Esophagus (tissue), 2 donors: ENCODE data around the gene FXYD6. TPM values are rescaled to one million over a fixed set of nuclear protein-coding genes. Genes with fewer than 3 reads are reported as not detected.

Experiments
- H3K27ac ChIP-seq, 2 donors: one replicate each; pipeline ENCODE4 v1.5.1; 2013; ENCODE audit warnings: low read depth in 2 of 2, mild to moderate bottlenecking in 2 of 2, inconsistent platforms in 1 of 2, low read length in 1 of 2, moderate library complexity in 1 of 2
- H3K27me3 ChIP-seq, 2 donors: one replicate each; pipeline ENCODE4 v1.6.1; 2013; ENCODE audit warnings: low read length in 2 of 2, control low read depth in 1 of 2, mild to moderate bottlenecking in 1 of 2; ENCODE audit not compliant: insufficient read depth in 2 of 2, control insufficient read depth in 1 of 2
- H3K36me3 ChIP-seq, 2 donors: one replicate each; pipeline ENCODE4 v1.6.1; 2013; ENCODE audit warnings: low read length in 1 of 2; ENCODE audit not compliant: control insufficient read depth in 2 of 2, insufficient read depth in 2 of 2
- H3K4me1 ChIP-seq, 2 donors: one replicate each; pipeline ENCODE4 v1.6.1; 2013; ENCODE audit warnings: low read length in 1 of 2; ENCODE audit not compliant: control insufficient read depth in 2 of 2, insufficient read depth in 2 of 2
- H3K4me3 ChIP-seq, 2 donors: one replicate each; pipeline ENCODE4 v1.5.1; 2013; ENCODE audit warnings: low read length in 2 of 2, mild to moderate bottlenecking in 2 of 2, low read depth in 1 of 2, moderate library complexity in 1 of 2
- H3K9me3 ChIP-seq, 2 donors: one replicate each; pipeline ENCODE4 v1.6.1; 2013; ENCODE audit warnings: mild to moderate bottlenecking in 2 of 2, low read depth in 1 of 2, low read length in 1 of 2, moderate library complexity in 1 of 2; ENCODE audit not compliant: control insufficient read depth in 2 of 2, insufficient read depth in 1 of 2
- WGBS, 2 donors: extraction: QIAGEN DNeasy Blood & Tissue Kit; methylation state at CpG; one replicate each; pipeline ENCODE4 v1.1.7; 2013; 5-methylcytosine and 5-hydroxymethylcytosine counted together
- polyA plus RNA-seq, 2 donors: library from polyadenylated mRNA; stranded (reverse); fragments of 200-250 nt; gene quantifications; one replicate each; pipeline ENCODE4 v1.2.3, GENCODE V29; 2013
- donor health status: healthy with polysubstance abuse.
- donor health status: Bipolar disorder and iron deficiency.

FXYD6 gene
- polyA plus RNA-seq, 2 donors: 3.4 to 7.0 TPM

GRCh38 chr11:117827521-117828511 is 48.6 kb downstream of the FXYD6 start:
- Histone ChIP-seq H3K27me3 (no peaks in the 10 kb centered on the region), H3K36me3 (no peaks in the 10 kb centered on the region), H3K4me3 (no peak overlapping the region), H3K27ac (peak overlapping the region; percentile 37 to 65), H3K9me3 (no peaks in the 10 kb centered on the region), H3K4me1 (peaks cover 3 to 8% of the 10 kb centered on the region in 2 donors)
- WGBS, 2 donors: 55 to 57% methylated on average over 14 to 15 of the region's 15 CpGs

DNA sequence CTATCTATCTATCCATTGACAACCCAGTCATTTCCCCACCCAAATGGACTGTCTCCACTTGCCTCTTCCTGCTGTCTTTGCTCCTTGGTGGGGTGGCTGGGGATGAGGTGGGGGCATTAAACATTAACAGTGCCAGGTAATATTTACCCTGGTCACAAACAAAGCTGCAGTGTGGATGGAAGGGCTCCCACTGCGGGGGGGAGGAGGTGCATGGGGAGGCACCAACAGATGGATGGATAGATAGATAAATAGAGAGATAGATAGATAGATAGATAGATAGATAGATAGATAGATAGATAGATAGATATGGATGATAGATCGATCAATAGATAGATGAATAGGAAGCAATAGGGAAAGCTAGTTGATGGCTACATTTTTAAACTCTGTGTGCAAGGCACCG is 49.6 kb downstream of the FXYD6 start:
- Histone ChIP-seq H3K4me3 (no peak overlapping the region), H3K27me3 (no peaks in the 10 kb centered on the region), H3K36me3 (no peaks in the 10 kb centered on the region), H3K4me1 (peaks cover 3 to 8% of the 10 kb centered on the region in 2 donors), H3K27ac (no peak overlapping the region), H3K9me3 (no peaks in the 10 kb centered on the region)
- WGBS, 2 donors: 73 to 83% methylated on average over 3 of the region's 3 CpGs

DNA sequence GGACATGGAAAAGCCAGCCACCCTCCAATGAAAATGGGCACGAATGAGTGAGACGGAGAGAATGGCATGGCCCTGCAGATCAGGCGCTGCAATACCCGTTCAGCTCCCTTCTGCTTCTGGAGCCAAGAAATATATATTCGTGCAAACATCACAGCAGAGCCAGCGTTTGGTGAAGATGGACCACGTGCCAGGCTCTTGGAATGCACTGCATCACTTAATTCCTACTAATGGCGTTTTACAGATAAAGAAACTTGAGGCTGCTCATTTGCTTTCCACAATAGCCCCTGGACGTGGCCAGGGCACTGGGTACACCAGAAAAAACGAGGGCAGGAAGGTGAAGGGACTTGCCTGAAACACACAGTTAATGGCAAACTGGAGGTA is 50.3 kb downstream of the FXYD6 start:
- Histone ChIP-seq H3K4me3 (no peak overlapping the region), H3K4me1 (peaks cover 3 to 8% of the 10 kb centered on the region in 2 donors), H3K27me3 (no peaks in the 10 kb centered on the region), H3K9me3 (no peaks in the 10 kb centered on the region), H3K36me3 (no peaks in the 10 kb centered on the region), H3K27ac (no peak overlapping the region)
- 53% methylated on average over 10 of the region's 10 CpGs for WGBS, 2 donors

- Histone ChIP-seq H3K27me3 (no peaks in the 10 kb centered on the region), H3K4me3 (no peak overlapping the region), H3K4me1 (peaks cover 3 to 8% of the 10 kb centered on the region in 2 donors), H3K9me3 (no peaks in the 10 kb centered on the region), H3K36me3 (no peaks in the 10 kb centered on the region), H3K27ac (no peak overlapping the region)
- WGBS, 2 donors: 88 to 94% methylated on average over 8 of the region's 8 CpGs
These were observed 50.8 kb downstream of the FXYD6 start for GRCh38 chr11:117825538-117826189.

DNA sequence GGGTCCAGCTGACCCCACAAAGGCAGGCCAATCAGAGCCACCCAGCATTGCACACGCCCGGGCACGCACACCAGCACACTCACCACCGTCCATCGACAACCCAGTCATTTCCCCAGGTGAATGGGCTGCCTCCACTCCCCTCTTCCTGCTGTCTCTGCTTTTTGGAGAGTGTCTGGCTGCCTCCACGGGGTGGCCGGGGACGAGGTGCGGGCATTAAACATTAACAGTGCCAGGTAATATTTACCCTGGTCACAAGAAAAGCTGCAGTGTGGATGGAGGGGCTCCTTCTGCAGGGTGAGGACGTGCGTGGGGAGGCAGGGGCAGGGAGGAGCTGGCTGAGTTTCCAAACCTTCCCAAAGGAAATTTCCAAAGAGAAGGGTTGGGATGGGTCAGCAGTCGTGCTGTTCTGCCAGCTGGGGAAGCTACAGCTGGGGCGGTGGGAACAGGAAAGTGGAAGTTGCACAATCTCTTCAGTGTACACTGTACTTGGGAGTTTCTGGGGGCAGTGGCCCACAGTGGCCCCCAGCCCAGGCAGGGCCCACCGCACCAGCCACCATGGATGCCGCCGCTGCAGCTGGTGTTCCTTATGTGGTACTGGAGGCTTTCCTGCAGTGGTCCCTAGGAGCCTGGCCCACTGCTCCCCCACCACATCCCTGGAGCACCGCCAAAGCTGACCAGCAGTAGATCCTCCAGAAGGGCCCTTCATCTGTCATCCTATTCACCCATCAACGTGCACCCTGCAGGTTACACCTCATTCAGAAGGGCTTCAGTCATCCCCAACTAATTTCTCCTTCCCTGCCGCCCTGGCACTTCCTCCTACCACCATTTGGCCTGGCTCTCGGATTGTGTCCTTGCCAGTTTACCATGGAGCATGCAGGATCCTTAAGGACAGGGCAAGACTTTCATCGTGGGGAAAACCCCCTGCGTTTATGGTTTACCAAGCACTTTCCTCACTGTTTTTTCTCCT is 51.6 kb downstream of the FXYD6 start, which contains the start of gene FXYD2:
Gene FXYD2, minus strand, starts transcription at position 174 of the 967 bp plus-strand sequence. Its CDS starts 66 bp downstream, at position 108.
- Histone ChIP-seq H3K27ac (peak within 1 kb of the TSS; percentile 56 to 63), H3K4me3 (no peak within 1 kb of the TSS), H3K27me3 (no peaks in the 10 kb centered on the region), H3K4me1 (peaks cover 3 to 6% of the 10 kb centered on the region in 2 donors), H3K9me3 (no peaks in the 10 kb centered on the region), H3K36me3 (no peaks in the 10 kb centered on the region)
- 54% methylated on average over 20 to 22 of the region's 22 CpGs for WGBS, 2 donors

- Histone ChIP-seq H3K27ac (peak overlapping the region; percentile 56 to 63), H3K9me3 (no peaks in the 10 kb centered on the region), H3K4me3 (no peak overlapping the region), H3K36me3 (no peaks in the 10 kb centered on the region), H3K4me1 (peaks cover 3 to 4% of the 10 kb centered on the region in 2 donors), H3K27me3 (no peaks in the 10 kb centered on the region)
- 52 to 57% methylated on average over 13 of the region's 13 CpGs for WGBS, 2 donors
These were observed 52.5 kb downstream of the FXYD6 start for GRCh38 chr11:117823946-117824420.

GRCh38 chr11:117823294-117823945 is 53.0 kb downstream of the FXYD6 start:
- no peaks in the 10 kb centered on the region for H3K9me3 ChIP-seq
- H3K4me3 ChIP-seq: no peak overlapping the region
- H3K36me3 ChIP-seq: no peaks in the 10 kb centered on the region
- H3K4me1 ChIP-seq: peaks cover 0 to 3% of the 10 kb centered on the region in 2 donors
- no peaks in the 10 kb centered on the region for H3K27me3 ChIP-seq
- 63 to 66% methylated on average over 18 of the region's 18 CpGs for WGBS, 2 donors
- H3K27ac ChIP-seq: peak overlapping the region; percentile 56 to 63

DNA sequence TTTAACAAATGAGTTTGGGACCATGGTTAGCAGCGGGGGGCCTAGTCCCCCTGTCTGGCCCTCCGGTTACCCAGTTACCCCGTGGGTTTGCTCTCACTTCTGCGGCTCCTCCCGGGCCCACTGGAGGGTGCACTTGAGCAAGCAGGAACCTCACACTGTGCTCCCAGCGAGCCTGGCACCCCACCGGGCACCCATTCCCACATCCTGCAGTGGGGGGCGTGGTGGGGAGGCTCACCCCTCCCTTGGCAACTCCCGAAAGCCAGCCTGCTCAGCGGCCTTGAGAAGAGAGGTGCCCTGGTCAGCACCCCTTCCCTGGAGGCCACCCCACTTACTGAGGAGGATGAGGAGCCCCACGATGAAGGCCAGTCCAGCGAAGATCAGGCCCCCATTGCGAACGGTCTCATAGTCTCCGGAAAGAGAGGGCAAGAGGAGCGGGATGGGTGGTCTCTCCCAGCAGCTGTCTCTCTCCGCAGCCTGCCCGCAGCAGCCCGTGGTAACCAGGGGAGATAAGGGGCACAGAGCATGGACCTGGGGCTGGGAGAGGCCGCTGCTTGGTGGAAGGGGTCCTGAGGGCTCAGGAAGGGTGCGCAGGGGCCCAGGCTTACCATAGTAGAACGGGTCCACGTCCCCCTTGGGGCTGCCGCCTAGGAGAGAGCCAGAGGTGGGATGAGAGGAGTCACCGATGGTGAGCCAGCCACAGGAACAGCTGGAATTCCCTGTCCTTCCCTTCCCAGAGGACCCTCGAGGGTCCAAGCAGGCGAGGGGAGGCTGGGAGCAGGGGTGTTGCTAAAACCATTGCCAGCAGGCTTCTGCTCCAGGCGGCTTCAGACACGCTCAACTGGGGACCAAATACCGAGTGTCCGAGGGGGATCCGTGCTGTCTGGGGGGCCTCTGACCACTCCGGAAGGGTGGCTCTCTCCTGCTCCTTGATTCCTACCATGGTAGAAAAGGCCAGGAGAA is 54.1 kb downstream of the FXYD6 start:
- Histone ChIP-seq H3K36me3 (no peaks in the 10 kb centered on the region), H3K27ac (no peak overlapping the region), H3K4me3 (no peak overlapping the region), H3K9me3 (no peaks in the 10 kb centered on the region), H3K27me3 (no peaks in the 10 kb centered on the region), H3K4me1 (peaks cover 3 to 5% of the 10 kb centered on the region in 2 donors)
- WGBS, 2 donors: 67 to 70% methylated on average over 33 of the region's 33 CpGs
